ENCODE data around the gene FRMD4A.
"Not testable (repeated sequence)": the region's sequence is repeated elsewhere in the genome, so short reads cannot be mapped to it uniquely, and the experiment has no call there.

Gene FRMD4A

GRCh38 chr10:13970236-13970956 lies 360.3 kb downstream of the FRMD4A start:
- DNase-seq = no peak

GRCh38 chr10:13969792-13970140 lies 361.0 kb downstream of the FRMD4A start:
- DNase-seq = no peak

- DNase-seq = no peak
Observed at GRCh38 chr10:13969118-13969791, 361.5 kb downstream of the FRMD4A start.

- DNase-seq = no peak
Observed at GRCh38 chr10:13961853-13962252, 368.9 kb downstream of the FRMD4A start.

DNA sequence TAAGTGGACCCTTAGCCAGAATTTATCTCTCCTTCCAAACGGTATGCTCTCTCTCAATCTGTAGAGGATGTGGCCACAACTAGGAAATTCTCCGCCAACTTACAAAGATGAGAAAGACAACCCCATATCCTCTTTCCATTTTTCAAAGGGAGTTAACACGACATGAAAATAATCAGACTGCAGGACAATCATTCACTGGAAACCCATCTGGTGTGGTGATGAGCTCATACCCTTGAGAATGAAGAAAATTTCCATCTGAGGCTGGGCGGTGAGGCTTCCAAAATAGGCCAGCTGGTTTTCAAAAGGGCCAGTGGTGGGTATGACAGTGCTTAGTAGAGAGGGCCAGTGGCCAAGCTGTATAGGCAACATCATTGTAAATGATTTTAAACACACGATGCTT lies 369.6 kb downstream of the FRMD4A start:
- DNase-seq = no peak

DNA sequence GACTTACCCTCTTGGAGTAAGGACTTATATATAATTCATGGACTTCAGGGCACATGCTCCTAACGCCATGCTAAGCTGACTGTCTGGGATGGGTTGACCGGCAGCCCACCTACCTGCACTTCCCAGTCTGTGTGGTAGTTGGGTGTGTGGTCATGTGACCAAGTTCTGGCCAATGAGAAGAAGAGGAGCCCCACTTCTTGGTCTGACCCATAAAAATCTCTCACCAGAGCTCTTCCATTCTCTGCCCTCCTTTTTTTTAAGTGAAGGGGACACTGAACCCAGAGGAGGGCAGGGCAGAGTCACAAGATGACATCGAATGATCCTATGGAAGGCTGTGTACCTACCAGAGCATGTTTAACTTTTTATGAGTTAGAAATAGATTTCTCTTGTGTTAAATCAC lies 370.1 kb downstream of the FRMD4A start:
- DNase-seq = no peak

GRCh38 chr10:13959443-13960359 lies 371.0 kb downstream of the FRMD4A start:
- DNase-seq = no peak

DNA sequence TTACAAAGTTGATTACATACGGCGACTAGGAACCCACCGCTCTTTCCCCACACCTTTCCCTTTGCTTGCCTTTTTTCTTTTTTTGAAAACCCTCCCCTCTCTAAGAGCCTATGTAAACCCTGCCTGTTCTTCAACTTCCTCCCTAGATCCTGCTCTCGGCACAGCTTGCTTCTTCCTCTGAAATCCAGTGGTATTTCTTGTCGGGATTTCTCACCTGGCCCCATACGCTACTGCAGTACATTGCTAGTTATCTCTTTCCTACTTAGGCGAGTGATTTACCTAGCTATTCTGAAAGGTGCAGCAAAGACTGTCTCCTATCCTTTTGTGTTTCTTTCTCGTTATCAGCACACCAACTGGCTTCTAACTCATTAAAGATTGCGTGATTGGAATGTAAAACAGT lies 372.9 kb downstream of the FRMD4A start:
- DNase-seq = no peak

DNA sequence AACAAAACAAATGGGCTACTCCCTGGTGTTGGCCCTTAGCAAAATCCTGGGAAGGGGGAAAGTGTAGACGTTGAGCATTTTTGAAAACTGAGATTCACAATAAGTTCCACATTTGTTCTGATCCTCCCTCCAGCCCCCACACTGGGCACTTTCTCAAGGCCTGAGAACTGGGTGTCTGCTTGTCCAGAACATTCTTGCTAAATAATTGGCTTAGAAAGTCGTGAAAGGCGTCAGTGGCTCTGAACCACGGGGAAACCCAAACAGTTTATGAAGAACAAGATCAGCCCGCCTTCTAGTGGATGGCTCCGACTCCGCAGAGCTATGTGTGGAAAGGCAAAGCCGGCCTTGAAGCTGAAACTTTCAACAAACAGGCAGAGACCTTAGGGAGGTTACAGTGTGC lies 373.9 kb downstream of the FRMD4A start:
- DNase-seq = no peak

GRCh38 chr10:13955409-13956068 lies 375.2 kb downstream of the FRMD4A start:
- no peak for DNase-seq

DNA sequence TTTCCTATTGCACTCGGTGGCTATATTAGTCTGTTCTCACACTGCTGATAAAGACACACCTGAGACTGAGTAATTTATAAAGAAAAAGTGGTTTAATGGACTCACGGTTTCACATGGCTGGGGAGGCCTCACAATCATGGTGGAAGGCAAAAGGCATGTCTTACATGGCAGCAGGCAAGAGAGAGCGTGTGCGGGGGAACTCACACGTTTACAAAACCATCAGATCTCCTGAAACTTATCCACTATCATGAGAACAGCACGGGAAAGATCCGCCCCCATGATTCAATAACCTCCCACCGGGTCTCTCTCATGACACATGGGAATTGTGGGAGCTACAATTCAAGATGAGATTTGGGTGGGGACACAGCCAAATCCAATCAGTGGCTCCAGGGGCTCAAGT lies 376.5 kb downstream of the FRMD4A start:
- not testable (repeated sequence) for DNase-seq

- no peak for DNase-seq
Observed at GRCh38 chr10:13953371-13953770, 377.4 kb downstream of the FRMD4A start.

- no peak for DNase-seq
Observed at GRCh38 chr10:13950543-13950939, 380.2 kb downstream of the FRMD4A start.

- DNase-seq = no peak
Observed at GRCh38 chr10:13949844-13950542, 380.7 kb downstream of the FRMD4A start.

- no peak for DNase-seq
Observed at GRCh38 chr10:13946209-13946460, 384.6 kb downstream of the FRMD4A start.

DNA sequence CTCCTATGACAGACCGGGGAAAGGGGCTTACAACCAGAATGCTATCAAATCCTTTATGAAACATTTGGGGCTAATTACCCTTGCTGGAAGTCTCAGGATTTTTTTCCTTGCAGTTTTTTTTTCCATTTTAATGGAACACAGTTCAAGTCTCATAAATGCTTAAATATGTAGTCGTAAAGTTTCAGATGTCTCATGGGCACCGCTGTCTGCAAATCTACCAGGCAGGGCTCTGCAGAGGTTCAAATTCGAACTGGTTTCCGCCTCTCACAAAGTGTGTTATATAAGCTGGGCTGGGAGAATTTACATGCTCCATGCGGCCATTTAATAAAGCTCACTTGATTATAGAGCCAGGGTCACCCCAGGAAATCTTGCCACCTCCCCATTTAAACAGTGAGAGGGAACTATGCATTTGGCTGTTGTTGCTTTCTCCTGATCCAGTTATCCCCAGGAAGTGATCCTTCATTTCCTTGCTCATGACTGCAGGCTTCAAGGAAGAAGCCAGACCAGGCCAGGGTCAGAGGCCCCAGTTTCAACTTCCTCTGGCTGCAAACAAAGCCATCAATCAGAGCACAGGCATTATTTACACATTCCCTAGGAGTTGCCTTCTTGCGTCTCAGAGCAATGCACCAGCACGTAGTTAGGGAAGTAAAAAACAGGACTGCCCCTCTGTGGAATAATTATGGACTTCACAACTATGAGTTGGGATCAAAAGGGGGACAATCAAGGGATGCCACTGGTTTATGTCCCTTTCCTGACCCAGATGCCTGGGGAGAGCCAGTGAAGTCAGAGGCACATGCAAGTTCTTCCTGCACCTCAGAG lies 385.1 kb downstream of the FRMD4A start:
- no peak for DNase-seq

- DNase-seq = no peak
Observed at GRCh38 chr10:13944823-13945222, 385.9 kb downstream of the FRMD4A start.

DNA sequence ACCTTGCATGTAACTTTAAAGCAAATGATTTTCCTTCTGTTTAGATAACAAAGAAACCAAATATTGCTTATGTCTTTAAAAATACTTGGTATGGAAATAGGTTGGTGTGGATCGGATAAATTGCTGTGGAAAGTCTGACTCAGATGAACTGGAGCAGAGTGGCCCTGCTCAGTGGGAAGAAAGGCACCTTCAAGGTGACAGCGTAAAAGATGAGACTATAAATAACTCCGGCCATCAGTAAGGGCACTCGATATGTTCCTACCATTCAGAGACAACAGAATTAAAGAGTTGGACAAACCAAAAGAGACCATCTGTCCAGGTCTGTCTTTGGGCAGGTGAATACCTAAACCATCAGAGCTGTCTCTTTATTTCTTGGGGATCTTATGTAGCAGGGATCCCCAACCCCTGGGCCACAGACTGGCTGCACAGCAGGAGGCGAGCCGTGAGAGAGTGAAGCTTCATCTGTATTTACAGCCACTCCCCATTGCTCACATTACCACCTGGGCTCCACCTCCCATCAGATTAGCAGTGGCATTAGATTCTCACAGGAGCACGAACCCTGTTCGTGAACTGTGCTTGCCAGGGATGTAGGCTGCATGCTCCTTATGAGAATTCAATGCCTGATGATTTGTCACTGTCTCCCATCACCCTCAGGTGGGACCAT lies 386.9 kb downstream of the FRMD4A start:
- no peak for DNase-seq

DNA sequence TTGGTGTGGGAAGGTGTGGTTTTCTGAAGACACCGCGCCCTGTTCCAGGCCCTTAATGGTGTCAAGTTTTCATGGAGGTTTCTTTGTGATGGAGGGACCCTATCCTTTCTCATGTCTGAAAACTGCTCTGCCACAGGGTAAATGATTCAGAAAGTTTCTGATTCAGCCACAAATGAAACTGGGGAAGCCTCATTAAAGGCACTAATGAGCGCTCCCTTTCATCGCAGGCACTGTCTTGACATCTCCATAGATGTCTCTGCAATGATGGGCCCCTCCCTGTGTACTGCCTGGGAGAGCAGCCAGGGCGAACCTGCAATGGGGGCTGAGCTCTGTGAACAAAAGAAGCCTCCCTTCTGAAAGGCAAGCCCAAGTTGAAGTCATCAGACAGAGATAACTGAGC lies 388.7 kb downstream of the FRMD4A start:
- DNase-seq = no peak

GRCh38 chr10:13939391-13939790 lies 391.3 kb downstream of the FRMD4A start:
- DNase-seq = no peak

- DNase-seq = no peak
Observed at GRCh38 chr10:13938950-13939349, 391.8 kb downstream of the FRMD4A start.
